ENCODE data around the gene SLTM. TPM values are rescaled to one million over a fixed set of nuclear protein-coding genes. Genes with fewer than 3 reads are reported as not detected.

The SLTM gene
- 100 to 1,000 TPM in 3 of 8 experiments, 10 to 100 TPM in 5; 57.9 to 133 (median 82.3) TPM for total RNA-seq

DNA sequence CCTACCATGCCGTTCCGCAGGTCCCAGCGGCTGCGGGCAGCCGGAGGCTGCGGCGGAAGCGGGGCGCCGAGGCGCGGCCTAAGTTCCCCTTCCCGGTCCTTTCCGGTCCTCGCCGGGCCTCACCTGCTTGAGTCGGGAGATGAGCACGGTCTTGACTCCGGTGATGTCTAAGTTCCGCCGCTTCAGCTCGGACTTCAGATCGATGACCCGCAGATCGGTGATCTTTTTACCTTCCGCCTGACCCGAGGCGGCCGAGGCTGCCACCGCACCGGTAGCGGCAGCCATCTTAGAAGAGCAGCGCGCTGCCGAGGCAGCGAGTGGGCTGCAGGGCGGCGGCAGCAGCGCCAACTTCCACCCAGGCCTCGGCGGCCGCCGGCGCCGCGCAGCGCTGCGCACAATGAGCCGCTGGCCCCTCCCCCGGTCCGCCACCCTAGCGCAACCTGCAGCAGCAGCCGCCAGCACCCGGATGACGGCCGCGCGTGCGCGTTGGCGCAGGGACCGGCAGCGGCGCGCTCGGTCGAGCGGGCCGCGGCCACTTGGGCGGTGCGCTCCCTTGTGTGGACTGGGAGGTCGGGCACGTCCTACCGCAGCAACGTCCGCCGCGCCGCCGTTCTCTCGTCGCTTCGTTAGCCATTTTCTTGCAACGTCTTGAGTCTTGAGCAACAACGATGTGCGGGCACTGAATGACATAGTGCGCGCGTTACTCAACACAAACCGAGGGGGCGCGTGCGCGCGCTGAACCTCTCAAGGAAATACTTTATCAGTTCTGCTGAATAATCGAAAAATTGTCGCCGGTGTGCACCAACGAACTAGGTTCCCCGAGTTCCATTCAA, at the start of gene SLTM:
Gene SLTM (minus strand): TSS at position 399 of the 833 bp plus-strand sequence. CDS start 114 bp downstream, at position 285.
- in situ Hi-C loops (cut with MboI; ENCODE audit: low pct_unique_long_range_greater_than_20kb in 2 of 9, low sequenced_read_pairs in 9 of 9, unreplicated experiment in 9 of 9) = no loop called here
- ATAC-seq (replicated peaks in 6 of 8) = peak; percentile 81 to 96 (median 94)
- 0 to 1% (median 0%) methylated on average over 6 to 23 of the region's 101 CpGs; no CpG with 5 or more reads in 5 of the 10 experiments for WGBS, 10 experiments
- H3K27ac ChIP-seq = peak within 1 kb of the TSS; percentile 97 to 99
- H3K4me1 ChIP-seq (replicated peaks in 1 of 2) = peaks cover 4 to 16% of the 10 kb centered on the region in 2 donors
- peak within 1 kb of the TSS; percentile 63 to 83 (median 75) for H3K4me3 ChIP-seq

DNA sequence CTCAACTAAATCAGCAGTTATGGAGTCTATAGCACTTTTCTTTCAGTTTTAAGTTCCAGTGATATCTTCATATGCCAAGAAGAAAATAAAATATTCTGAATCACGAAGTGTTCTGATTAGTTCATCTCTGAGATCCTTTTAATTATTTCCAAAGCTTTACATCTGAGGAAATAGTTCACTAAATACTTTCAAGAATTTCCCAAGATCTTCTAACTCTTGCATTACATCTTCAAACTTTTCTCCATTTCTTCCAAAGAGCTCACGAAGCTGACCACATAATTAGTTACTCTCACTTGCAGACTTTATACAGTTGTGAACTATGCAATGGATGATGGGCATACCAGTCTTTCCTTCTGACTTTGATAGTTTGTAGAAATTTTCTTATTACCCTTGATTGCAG, 49.8 kb upstream of the SLTM start:
- in situ Hi-C loops (cut with MboI; ENCODE audit: low pct_unique_long_range_greater_than_20kb in 2 of 9, low sequenced_read_pairs in 9 of 9, unreplicated experiment in 9 of 9) = loop anchor here in 5 of 9 experiments (10.0 to 25.0 kb wide), 2 partner anchors 504 to 512 kb away; no protein-coding TSS in a partner anchor

DNA sequence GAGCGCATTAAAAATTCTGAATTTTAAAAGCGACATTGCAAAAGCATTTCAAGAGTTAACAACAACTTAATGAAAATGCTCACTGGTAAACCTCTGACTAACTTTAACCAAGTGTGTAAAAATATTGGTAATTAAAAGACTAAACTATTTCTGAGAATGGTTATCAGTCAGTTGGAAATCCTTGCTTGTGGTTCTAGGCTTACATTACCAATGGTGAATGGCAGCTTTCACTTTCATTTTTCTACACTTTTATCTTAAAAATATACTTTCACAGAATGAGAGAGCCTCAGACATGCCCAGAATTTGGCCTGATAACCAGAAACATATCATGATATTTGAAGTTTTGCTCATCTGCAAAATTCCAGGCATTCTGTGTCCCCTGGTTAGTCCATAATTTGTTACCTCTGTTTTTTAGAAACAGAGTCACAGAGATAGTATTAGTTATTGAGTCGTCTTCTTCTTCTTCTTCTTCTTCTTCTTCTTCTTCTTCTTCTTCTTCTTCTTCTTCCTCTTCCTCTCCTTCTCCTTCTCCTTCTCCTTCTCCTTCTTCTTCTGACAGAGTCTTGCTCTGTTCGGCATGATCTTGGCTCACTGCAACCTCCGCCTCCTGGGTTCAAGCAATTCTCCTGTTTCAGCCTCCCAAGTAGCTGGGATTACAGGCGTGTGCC, 48.5 kb upstream of the SLTM start:
- ATAC-seq (replicated peaks in 6 of 8) = peak in 1 of 8 experiments; percentile 37
- in situ Hi-C loops (cut with MboI; ENCODE audit: low pct_unique_long_range_greater_than_20kb in 2 of 9, low sequenced_read_pairs in 9 of 9, unreplicated experiment in 9 of 9) = loop anchor here in 5 of 9 experiments (10.0 to 25.0 kb wide), 2 partner anchors 505 to 513 kb away; no protein-coding TSS in a partner anchor
- WGBS, 10 experiments = 65 to 100% (median 83%) methylated on average over 2 to 5 of the region's 6 CpGs; no CpG with 5 or more reads in 1 of the 10 experiments

More for the DNA sequence above, 49.8 kb upstream of the SLTM start:
- Histone ChIP-seq H3K27ac (no peak overlapping the region), H3K4me1 (replicated peaks in 1 of 2) (peaks cover 2% of the 10 kb centered on the region in 2 donors), H3K4me3 (no peak overlapping the region)
- ATAC-seq (replicated peaks in 6 of 8) = no peak
- WGBS, 10 experiments = 0 to 91% (median 60%) methylated on average over 1 to 2 of the region's 2 CpGs; no CpG with 5 or more reads in 2 of the 10 experiments

DNA sequence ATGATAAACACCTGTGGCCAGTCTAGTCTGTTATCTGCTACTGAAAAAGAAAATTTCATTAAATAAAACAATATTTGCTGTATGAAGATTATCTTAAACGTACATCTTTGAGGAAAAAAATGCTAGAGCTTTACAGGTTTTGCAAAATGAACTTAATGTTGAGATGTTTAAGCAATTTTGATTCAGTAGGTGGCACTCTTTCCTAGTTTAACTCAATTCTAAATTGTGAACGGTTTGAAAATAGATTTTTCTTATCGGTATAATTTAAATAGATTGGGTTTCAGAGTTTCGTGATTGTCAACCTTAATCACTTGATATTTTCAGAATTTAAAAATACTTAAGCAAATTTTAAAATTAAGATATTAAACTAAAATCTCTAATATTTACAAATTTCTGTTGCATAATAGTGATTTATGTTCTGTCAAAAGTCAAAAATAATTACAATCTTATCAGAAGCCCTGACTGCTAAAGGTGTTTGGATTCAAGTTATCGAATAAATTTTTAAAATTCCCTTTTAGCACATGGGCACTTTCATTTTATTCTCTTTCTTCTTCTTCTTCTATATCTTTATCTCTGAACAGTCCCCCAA, 47.0 kb upstream of the SLTM start:
- Histone ChIP-seq H3K4me3 (no peak overlapping the region), H3K27ac (no peak overlapping the region), H3K4me1 (replicated peaks in 1 of 2) (no peaks in the 10 kb centered on the region)
- 0 to 16% (median 6%) methylated on average over 4 to 5 of the region's 5 CpGs for WGBS, 10 experiments
- no peak for ATAC-seq (replicated peaks in 6 of 8)
- in situ Hi-C loops (cut with MboI; ENCODE audit: low pct_unique_long_range_greater_than_20kb in 2 of 9, low sequenced_read_pairs in 9 of 9, unreplicated experiment in 9 of 9) = loop anchor here in 5 of 9 experiments (10.0 to 25.0 kb wide), 2 partner anchors 507 to 514 kb away; no protein-coding TSS in a partner anchor

More for the DNA sequence above, 48.5 kb upstream of the SLTM start:
- H3K4me1 ChIP-seq (replicated peaks in 1 of 2) = peaks cover under 1% of the 10 kb centered on the region in 2 donors
- no peak overlapping the region for H3K27ac ChIP-seq
- no peak overlapping the region for H3K4me3 ChIP-seq

DNA sequence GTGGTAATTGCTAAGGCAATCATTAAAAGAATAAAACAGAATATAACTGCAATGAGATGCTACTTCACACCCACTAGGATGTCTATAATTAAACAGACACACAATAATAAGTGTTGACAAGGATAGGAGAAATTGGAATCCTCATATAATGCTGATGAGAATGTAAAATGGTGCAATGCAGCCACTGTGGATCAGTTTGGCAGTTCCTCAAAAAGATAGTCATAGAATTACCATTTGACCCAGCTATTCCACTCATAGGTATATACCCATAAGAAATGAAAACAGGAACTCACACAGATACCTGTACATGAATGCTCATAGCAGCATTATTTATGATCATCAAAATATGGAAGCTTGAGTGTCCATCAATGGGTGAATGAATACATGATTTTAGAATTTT, 44.4 kb upstream of the SLTM start:
- Histone ChIP-seq H3K4me1 (replicated peaks in 1 of 2) (no peaks in the 10 kb centered on the region), H3K4me3 (no peak overlapping the region), H3K27ac (no peak overlapping the region)
- ATAC-seq (replicated peaks in 6 of 8) = no peak
- in situ Hi-C loops (cut with MboI; ENCODE audit: low pct_unique_long_range_greater_than_20kb in 2 of 9, low sequenced_read_pairs in 9 of 9, unreplicated experiment in 9 of 9) = loop anchor here in 5 of 9 experiments (10.0 to 25.0 kb wide), 2 partner anchors 509 to 517 kb away; no protein-coding TSS in a partner anchor

DNA sequence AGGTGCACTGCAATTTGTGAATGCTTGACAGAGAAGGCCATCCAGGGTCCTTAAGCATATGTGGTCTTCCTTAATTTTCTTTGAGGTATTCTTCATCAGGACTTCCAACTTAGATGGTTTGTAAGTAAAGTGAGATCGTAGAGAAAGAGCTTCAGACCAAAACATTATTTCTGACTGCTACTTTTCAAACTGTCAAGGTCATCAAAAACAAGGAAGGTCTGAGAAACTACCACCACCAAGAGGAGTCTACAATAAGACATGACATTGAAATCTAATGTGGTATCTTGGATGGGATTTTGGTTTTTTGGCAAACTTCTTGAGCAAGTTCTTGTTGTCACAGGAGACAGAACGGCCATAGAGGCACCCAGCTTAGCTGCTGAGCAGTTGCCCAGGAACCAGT, 34.0 kb upstream of the SLTM start:
- Histone ChIP-seq H3K4me1 (replicated peaks in 1 of 2) (no peaks in the 10 kb centered on the region), H3K4me3 (no peak overlapping the region), H3K27ac (no peak overlapping the region)
- ATAC-seq (replicated peaks in 6 of 8) = no peak
- in situ Hi-C loops (cut with MboI; ENCODE audit: low pct_unique_long_range_greater_than_20kb in 2 of 9, low sequenced_read_pairs in 9 of 9, unreplicated experiment in 9 of 9) = loop anchor here in 1 of 9 experiments (25.0 kb wide), 1 partner anchor 520 kb away; no protein-coding TSS in a partner anchor
- WGBS, 10 experiments = 44 to 94% (median 77%) methylated on average over 1 to 2 of the region's 2 CpGs; no CpG with 5 or more reads in 2 of the 10 experiments

DNA sequence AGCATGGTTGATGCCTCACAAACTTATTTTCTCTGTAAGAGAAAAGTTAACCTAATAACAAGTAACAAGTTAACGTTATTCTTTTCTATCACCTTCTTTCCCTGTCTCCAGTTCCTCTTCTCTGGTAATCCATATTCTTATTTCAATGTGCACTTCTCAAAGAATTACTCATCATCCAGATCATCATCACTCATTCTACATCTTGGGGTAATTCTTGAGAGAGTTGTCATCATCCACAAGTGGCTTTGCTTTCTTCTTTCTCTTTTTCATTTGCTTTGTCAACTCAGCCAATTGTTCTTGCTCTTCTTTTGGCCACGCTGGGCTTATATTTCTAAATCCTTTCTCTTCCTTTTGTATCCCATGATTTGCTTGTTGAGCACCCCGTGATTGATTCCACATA, 33.2 kb upstream of the SLTM start:
- no peak for ATAC-seq (replicated peaks in 6 of 8)
- Histone ChIP-seq H3K4me3 (no peak overlapping the region), H3K27ac (no peak overlapping the region), H3K4me1 (replicated peaks in 1 of 2) (no peaks in the 10 kb centered on the region)
- 26 to 92% (median 66%) methylated on average over 2 to 3 of the region's 3 CpGs for WGBS, 10 experiments
- in situ Hi-C loops (cut with MboI; ENCODE audit: low pct_unique_long_range_greater_than_20kb in 2 of 9, low sequenced_read_pairs in 9 of 9, unreplicated experiment in 9 of 9) = loop anchor here in 1 of 9 experiments (25.0 kb wide), 1 partner anchor 521 kb away; no protein-coding TSS in a partner anchor

DNA sequence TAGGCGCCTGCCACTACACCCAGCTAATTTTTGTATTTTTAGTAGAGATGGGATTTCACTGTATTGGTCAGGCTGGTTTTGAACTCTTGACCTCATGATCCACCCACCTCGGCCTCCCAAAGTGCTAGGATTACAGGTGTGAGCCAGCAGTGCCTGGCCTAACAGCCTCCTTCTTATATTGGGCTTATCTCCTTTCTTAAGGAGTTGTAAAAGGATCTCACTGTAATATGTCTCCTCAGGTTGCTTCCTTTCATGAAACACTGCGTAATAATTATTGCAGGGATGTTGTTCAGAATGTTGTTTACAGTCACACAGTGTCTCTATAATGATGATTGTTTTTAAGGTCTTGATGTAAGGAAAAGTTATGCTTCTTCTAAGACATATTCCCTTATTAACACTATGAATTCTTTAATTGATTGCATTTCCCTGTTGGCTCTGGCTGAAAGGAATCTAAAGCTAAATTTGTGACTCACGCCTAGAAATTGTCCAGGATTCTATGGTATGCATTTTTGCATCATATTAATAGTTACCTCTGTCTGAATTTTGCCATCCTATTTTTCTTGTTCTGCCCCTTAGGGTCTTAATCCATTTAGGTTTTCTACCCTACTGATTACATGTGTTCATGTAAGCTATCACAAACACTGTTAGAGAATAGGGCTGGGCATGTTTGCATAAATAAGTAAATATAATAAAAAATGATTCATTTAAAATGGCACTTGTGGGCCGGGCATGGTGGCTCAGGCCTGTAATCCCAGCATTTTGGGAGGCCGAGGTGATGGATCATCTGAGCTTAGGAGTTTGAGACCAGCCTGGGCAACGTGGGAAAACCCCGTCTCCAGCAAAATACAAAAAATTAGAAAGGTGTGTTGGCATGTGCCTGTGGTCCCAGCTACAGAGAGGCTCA, 29.4 kb upstream of the SLTM start:
- Histone ChIP-seq H3K4me3 (no peak overlapping the region), H3K4me1 (replicated peaks in 1 of 2) (no peaks in the 10 kb centered on the region), H3K27ac (no peak overlapping the region)
- in situ Hi-C loops (cut with MboI; ENCODE audit: low pct_unique_long_range_greater_than_20kb in 2 of 9, low sequenced_read_pairs in 9 of 9, unreplicated experiment in 9 of 9) = loop anchor here in 1 of 9 experiments (25.0 kb wide), 1 partner anchor 524 kb away; no protein-coding TSS in a partner anchor
- 54 to 100% (median 87%) methylated on average over 2 to 7 of the region's 8 CpGs for WGBS, 10 experiments
- ATAC-seq (replicated peaks in 6 of 8) = peak in 1 of 8 experiments; percentile 18

DNA sequence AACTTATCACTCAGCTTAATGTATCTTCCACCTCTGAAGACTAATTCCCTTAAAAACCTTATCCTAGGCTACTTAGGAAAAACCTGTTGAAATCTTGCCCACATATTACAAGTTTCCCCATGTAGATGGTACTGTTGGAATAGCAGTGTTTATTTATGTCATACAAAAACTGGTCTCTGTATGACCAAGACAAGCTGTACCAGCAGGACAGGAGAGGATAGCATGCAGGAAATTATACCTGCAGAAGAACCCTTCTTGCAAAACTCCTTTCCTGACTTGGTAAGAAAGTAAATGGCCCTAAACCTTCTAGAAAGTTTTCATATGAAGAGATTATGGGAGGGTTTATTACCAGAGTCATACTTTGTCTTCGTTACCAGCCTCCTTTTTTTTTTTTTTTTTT, 28.7 kb upstream of the SLTM start:
- in situ Hi-C loops (cut with MboI; ENCODE audit: low pct_unique_long_range_greater_than_20kb in 2 of 9, low sequenced_read_pairs in 9 of 9, unreplicated experiment in 9 of 9) = loop anchor here in 1 of 9 experiments (25.0 kb wide), 1 partner anchor 525 kb away; no protein-coding TSS in a partner anchor
- Histone ChIP-seq H3K4me1 (replicated peaks in 1 of 2) (no peaks in the 10 kb centered on the region), H3K27ac (no peak overlapping the region), H3K4me3 (no peak overlapping the region)
- no peak for ATAC-seq (replicated peaks in 6 of 8)
- 20 to 100% (median 70%) methylated on average over 1 of the region's 1 CpG; no CpG with 5 or more reads in 5 of the 10 experiments for WGBS, 10 experiments

DNA sequence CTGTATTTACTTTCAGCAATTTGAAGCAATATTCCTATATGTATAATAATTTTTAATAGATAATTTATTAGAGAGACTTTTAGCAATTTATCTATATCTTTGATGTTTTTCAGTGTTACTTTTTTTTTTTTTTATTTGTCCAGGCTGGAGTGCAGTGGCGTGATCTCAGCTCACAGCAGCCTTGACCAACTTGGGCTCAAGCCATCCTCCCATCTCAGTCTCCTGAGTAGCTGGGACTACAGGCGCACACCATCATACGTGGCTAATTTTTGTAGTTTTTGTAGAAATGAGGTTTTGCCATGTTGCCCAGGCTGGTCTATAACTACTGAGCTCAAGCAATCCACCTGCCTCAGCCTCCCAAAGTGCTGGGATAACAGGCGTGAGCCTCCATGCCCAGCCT, 25.3 kb upstream of the SLTM start:
- Histone ChIP-seq H3K4me1 (replicated peaks in 1 of 2) (no peaks in the 10 kb centered on the region), H3K4me3 (no peak overlapping the region), H3K27ac (no peak overlapping the region)
- ATAC-seq (replicated peaks in 6 of 8) = no peak
- in situ Hi-C loops (cut with MboI; ENCODE audit: low pct_unique_long_range_greater_than_20kb in 2 of 9, low sequenced_read_pairs in 9 of 9, unreplicated experiment in 9 of 9) = loop anchor here in 1 of 9 experiments (25.0 kb wide), 1 partner anchor 528 kb away; no protein-coding TSS in a partner anchor
- WGBS, 10 experiments = 20 to 100% (median 100%) methylated on average over 1 to 4 of the region's 4 CpGs; no CpG with 5 or more reads in 3 of the 10 experiments

DNA sequence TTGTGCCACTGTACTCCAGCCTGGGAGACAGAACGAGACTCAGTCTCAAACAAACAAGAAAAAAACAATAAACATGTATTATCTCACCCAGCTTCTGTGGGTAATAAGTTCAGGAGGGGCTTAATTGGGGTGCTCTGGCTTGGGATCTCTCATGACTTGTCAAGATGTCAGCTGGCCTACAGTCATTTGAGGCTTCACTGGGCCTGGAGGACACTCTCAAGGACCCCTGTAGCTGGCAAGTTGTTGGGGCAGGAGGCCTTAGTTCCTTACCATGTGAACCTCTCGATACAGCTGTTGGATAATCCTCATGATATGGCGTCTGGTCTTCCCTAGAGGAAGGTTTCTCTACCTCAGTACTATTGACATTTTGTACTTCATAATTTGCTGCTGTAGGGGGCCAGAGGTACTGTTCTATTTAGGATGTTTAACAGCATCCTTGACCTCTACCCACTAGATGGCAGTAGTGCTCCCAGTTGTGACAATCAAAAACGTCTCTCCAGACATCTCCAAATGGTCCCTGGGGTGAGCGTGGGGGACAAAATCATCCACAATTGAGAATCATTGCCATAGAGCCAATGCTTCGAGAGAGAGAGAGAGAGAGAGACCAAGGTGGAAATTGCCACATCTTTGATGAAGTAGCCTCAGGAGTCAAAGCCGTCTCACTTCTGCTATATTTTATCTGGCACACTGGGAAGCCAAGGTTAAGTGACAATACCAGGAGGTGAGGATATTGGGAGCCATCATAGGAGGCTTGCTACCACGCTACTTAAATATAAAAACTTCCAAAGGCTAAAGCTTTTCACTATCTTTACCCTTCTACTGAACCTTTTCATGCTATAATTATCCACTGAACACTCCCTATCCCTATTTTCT, 23.9 kb upstream of the SLTM start:
- Histone ChIP-seq H3K27ac (no peak overlapping the region), H3K4me3 (no peak overlapping the region), H3K4me1 (replicated peaks in 1 of 2) (no peaks in the 10 kb centered on the region)
- in situ Hi-C loops (cut with MboI; ENCODE audit: low pct_unique_long_range_greater_than_20kb in 2 of 9, low sequenced_read_pairs in 9 of 9, unreplicated experiment in 9 of 9) = loop anchor here in 1 of 9 experiments (25.0 kb wide), 1 partner anchor 530 kb away; no protein-coding TSS in a partner anchor
- peak in 5 of 8 experiments; percentile 38 to 99 (median 86) for ATAC-seq (replicated peaks in 6 of 8)
- WGBS, 10 experiments = 0 to 100% (median 31%) methylated on average over 1 to 8 of the region's 8 CpGs
